Lower lobe of right lung (tissue), 2 donors: ENCODE data around the gene CLEC1B. TPM values are rescaled to one million over a fixed set of nuclear protein-coding genes. Genes with fewer than 3 reads are reported as not detected.

Experiments used
- ATAC-seq, 2 donors: fragments of 200-7000 bp; cut with Tn5 transposase; one replicate each; pipeline ENCODE4 v1.9.1; 2020 to 2022; ENCODE audit warnings: mild to moderate bottlenecking in 2 of 2, moderate library complexity in 2 of 2
- DNase-seq: peaks from one replicate; pipeline ENCODE4 v3.0.0-alpha.2; 2020
- H3K27ac ChIP-seq: fragments of 200-600 bp; one replicate; pipeline ENCODE4 v1.8.0; 2022
- H3K27me3 ChIP-seq: fragments of 200-600 bp; one replicate; pipeline ENCODE4 v1.8.0; 2022; ENCODE audit warnings: low read depth
- H3K36me3 ChIP-seq: fragments of 200-600 bp; one replicate; pipeline ENCODE4 v1.8.0; 2022; ENCODE audit warnings: mild to moderate bottlenecking
- H3K4me1 ChIP-seq: fragments of 200-600 bp; one replicate; pipeline ENCODE4 v1.8.0; 2022
- H3K4me3 ChIP-seq: fragments of 200-600 bp; one replicate; pipeline ENCODE4 v1.8.0; 2022; ENCODE audit warnings: mild to moderate bottlenecking
- H3K9me3 ChIP-seq: fragments of 200-600 bp; one replicate; pipeline ENCODE4 v1.8.0; 2022
- intact Hi-C: fragments of 100-400 bp; cut with DNase I; formaldehyde crosslinking; loops from one replicate; pipeline ENCODE4 v1.11.0; 2022
- total RNA-seq: library from RNA; stranded (reverse); fragmentation: NEBNext Ultra II Directional; extraction: Animal tissue kit (Norgen Biotek cat#: 25700); gene quantifications from one replicate; pipeline ENCODE4 v1.2.1, GENCODE V29; 2021
- TF ChIP-seq, protein P1 (sequence below): fragments of 200-600 bp; IDR thresholded peaks from one replicate; pipeline ENCODE4 v1.8.0; 2022; ENCODE audit warnings: antibody characterized with exemption, mild to moderate bottlenecking
- donor health status: DM: no; HTN: yes; CAD: no; lungs with severe emphysema.

The CLEC1B gene
- total RNA-seq, 1 donor from 2014 or later: 0.95 TPM

DNA sequence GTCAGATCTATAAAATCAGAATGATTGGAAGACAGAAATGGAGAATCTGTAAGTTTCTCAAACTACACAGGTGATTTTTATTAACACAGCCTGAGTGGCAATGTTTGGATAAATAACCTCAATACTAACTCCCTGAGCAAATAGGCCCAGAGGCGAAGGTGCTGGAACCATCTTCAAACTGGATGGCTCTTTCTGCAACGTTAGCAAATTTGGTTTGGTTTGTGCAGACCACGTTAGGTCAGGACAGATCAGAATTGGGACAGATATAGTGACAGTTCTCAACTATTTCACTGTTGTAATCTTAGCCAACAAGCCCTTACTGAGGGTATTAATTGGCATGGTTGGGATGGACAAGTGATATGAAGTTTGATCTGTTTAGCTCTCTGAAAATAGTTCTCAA lies 22.4 kb upstream of the CLEC1B start:
- H3K4me3 ChIP-seq: no peak overlapping the region
- H3K9me3 ChIP-seq: no peaks in the 10 kb centered on the region
- no peaks in the 10 kb centered on the region for H3K36me3 ChIP-seq
- no peaks in the 10 kb centered on the region for H3K4me1 ChIP-seq
- intact Hi-C loops: no loop called here
- ATAC-seq (no peak), DNase-seq (no peak)
- no peak overlapping the region for H3K27ac ChIP-seq
- TF ChIP-seq, protein P1, sequence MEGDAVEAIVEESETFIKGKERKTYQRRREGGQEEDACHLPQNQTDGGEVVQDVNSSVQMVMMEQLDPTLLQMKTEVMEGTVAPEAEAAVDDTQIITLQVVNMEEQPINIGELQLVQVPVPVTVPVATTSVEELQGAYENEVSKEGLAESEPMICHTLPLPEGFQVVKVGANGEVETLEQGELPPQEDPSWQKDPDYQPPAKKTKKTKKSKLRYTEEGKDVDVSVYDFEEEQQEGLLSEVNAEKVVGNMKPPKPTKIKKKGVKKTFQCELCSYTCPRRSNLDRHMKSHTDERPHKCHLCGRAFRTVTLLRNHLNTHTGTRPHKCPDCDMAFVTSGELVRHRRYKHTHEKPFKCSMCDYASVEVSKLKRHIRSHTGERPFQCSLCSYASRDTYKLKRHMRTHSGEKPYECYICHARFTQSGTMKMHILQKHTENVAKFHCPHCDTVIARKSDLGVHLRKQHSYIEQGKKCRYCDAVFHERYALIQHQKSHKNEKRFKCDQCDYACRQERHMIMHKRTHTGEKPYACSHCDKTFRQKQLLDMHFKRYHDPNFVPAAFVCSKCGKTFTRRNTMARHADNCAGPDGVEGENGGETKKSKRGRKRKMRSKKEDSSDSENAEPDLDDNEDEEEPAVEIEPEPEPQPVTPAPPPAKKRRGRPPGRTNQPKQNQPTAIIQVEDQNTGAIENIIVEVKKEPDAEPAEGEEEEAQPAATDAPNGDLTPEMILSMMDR: no peak
- H3K27me3 ChIP-seq: no peaks in the 10 kb centered on the region

DNA sequence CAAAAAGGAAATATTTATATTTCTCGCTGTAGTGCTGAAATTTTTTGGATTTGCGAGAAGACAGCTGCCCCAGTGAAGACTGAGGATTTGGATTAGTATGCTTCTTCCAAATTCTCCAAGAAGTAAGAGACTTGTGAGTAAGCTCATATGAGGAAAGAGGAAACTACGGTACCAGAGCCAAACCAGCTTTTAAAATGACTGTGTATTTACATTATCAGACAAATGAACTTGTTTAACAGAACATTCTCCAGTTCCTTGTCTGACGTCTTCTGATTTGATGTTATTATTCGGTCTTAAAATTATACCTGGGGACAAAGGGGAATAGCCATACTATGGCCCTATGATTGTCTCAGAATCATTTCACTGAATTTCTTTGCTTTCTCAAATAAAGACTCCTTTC lies 19.5 kb upstream of the CLEC1B start:
- Histone ChIP-seq H3K27ac (no peak overlapping the region), H3K4me1 (no peaks in the 10 kb centered on the region), H3K36me3 (no peaks in the 10 kb centered on the region), H3K9me3 (no peaks in the 10 kb centered on the region), H3K27me3 (no peaks in the 10 kb centered on the region), H3K4me3 (no peak overlapping the region)
- DNase-seq (no peak), ATAC-seq (no peak)
- intact Hi-C loops: no loop called here
- TF ChIP-seq, protein P1: no peak

DNA sequence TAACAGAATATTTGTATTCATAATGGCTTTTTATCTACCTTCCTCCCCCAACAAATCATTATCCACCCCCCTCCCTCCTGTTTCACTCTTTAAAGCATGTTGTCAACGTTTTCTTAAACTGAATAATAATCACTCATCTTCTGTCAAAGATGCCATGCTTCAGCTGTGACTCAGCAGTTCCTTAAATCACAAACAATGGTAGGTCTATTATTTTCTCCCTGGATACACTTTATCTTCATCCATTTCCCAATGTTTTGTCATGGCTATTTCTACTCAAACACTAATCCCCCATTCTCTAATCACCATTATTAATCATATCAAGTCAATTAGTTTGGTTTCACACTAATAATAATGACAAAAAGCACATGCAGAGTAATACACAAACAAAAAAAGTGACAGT lies 18.0 kb upstream of the CLEC1B start:
- intact Hi-C loops: no loop called here
- no peaks in the 10 kb centered on the region for H3K4me1 ChIP-seq
- no peaks in the 10 kb centered on the region for H3K36me3 ChIP-seq
- no peaks in the 10 kb centered on the region for H3K27me3 ChIP-seq
- H3K27ac ChIP-seq: no peak overlapping the region
- H3K9me3 ChIP-seq: no peaks in the 10 kb centered on the region
- DNase-seq (no peak), ATAC-seq (no peak)
- no peak overlapping the region for H3K4me3 ChIP-seq
- TF ChIP-seq, protein P1: no peak

DNA sequence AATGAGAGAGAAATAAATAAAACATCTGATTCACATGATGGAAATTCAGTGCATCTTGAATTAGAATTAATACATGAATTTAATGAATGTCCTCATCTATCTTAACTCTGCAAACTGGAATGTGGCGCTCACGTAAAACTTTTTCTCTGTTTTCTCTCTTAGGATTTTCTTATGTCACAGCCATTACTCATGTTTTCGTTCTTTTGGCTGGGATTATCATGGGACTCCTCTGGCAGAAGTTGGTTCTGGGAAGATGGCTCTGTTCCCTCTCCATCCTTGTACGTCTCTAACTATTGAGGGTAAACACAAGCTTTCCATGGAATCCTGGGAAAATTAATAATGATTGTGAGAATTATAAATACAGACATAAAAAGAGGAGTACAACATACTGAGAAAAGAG lies 16.5 kb upstream of the CLEC1B start:
- H3K9me3 ChIP-seq: no peaks in the 10 kb centered on the region
- ATAC-seq: no peak
- H3K4me3 ChIP-seq: no peak overlapping the region
- intact Hi-C loops: no loop called here
- H3K36me3 ChIP-seq: no peaks in the 10 kb centered on the region
- no peak overlapping the region for H3K27ac ChIP-seq
- DNase-seq: no peak
- TF ChIP-seq, protein P1: no peak
- H3K4me1 ChIP-seq: no peaks in the 10 kb centered on the region
- no peaks in the 10 kb centered on the region for H3K27me3 ChIP-seq

DNA sequence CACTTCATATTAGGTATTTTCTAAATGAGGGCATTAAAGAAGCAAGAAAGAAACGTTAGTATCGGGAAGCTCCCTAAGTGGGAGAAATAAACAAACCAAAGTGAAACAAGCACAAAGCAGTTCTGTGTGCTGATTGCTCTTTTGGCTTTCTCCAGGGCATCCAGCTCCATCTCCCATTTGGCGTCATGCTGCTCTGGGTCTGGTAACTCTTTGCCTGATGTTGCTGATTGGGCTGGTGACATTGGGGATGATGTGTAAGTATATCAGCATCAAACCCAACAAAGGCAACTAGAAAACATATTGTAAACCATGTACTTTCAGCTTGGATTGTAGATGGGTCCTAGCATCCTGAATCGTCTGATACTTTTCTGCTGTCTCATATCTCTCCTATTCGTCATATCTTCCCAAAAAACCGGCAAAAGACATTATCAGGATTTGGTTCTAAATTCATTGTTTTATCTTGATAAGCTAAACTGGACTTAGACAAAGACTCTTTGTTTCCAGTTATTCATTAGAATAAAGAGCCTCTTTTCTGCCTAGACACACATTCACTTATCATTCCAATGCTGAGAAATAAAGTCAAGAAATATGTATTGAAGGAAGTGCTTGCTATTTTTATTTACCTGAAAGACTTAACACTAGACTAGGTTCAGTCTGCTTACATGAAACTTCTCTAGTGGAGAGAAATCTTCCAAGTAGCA lies 13.9 kb upstream of the CLEC1B start:
- Histone ChIP-seq H3K27me3 (peaks cover 5% of the 10 kb centered on the region), H3K36me3 (no peaks in the 10 kb centered on the region), H3K4me1 (no peaks in the 10 kb centered on the region), H3K9me3 (no peaks in the 10 kb centered on the region), H3K4me3 (no peak overlapping the region), H3K27ac (no peak overlapping the region)
- intact Hi-C loops: no loop called here
- ATAC-seq (no peak), DNase-seq (no peak)
- TF ChIP-seq, protein P1: no peak
